Smooth muscle cell (in vitro differentiated cells): ENCODE results near the gene C1RL. TPM values are rescaled to one million over a fixed set of nuclear protein-coding genes. Genes with fewer than 3 reads are reported as not detected.
A peak's percentile ranks its signal among the peaks of the same experiment; 100 is the strongest.

Experiments used
- DNase-seq: peaks from one replicate; lab custom pipeline; 2025; ENCODE audit not compliant: unreplicated experiment; lab: John Stamatoyannopoulos, UW
- H2AFZ ChIP-seq: fragments of 200-600 bp; sonication (generic); 2 replicates; pipeline ENCODE4 v1.6.0; 2016; ENCODE audit warnings: antibody characterized with exemption, low read depth, mild to moderate bottlenecking
- H3F3A ChIP-seq: fragments of 200-600 bp; sonication (generic); 2 replicates; pipeline ENCODE4 v1.6.0; 2017; ENCODE audit warnings: antibody characterized with exemption, low read depth
- H3K27ac ChIP-seq: fragments of 200-600 bp; sonication (generic); 2 replicates; pipeline ENCODE4 v1.5.1; 2016; ENCODE audit warnings: low read depth, mild to moderate bottlenecking
- H3K27me3 ChIP-seq: fragments of 200-600 bp; sonication (generic); 2 replicates; pipeline ENCODE4 v1.6.1; 2016; ENCODE audit warnings: low read depth, mild to moderate bottlenecking
- H3K36me3 ChIP-seq: fragments of 200-600 bp; sonication (generic); 2 replicates; pipeline ENCODE4 v1.5.1; 2016; ENCODE audit warnings: low read depth
- H3K4me1 ChIP-seq: fragments of 200-600 bp; sonication (generic); 2 replicates; pipeline ENCODE4 v1.5.1; 2016; ENCODE audit warnings: low read depth
- H3K4me2 ChIP-seq: fragments of 200-600 bp; sonication (generic); 2 replicates; pipeline ENCODE4 v1.6.0; 2016; ENCODE audit warnings: mild to moderate bottlenecking
- H3K4me3 ChIP-seq: fragments of 200-600 bp; sonication (generic); 2 replicates; pipeline ENCODE4 v1.5.1; 2016; ENCODE audit warnings: mild to moderate bottlenecking
- H3K79me2 ChIP-seq: fragments of 200-600 bp; sonication (generic); 2 replicates; pipeline ENCODE4 v1.6.0; 2016; ENCODE audit warnings: low read depth, mild to moderate bottlenecking
- H3K9ac ChIP-seq: fragments of 200-600 bp; sonication (generic); 2 replicates; pipeline ENCODE4 v1.6.0; 2016; ENCODE audit warnings: low read depth
- H3K9me3 ChIP-seq: fragments of 200-600 bp; sonication (generic); replicated peaks from 2 replicates; pipeline ENCODE4 v1.5.1; 2016; ENCODE audit warnings: low read depth
- H4K20me1 ChIP-seq: fragments of 200-600 bp; sonication (generic); 2 replicates; pipeline ENCODE4 v1.6.0; 2016; ENCODE audit warnings: low read depth
- CTCF ChIP-seq: fragments of 200-600 bp; sonication (generic); IDR thresholded peaks from 2 replicates; pipeline ENCODE4 v1.5.1; 2017; ENCODE audit warnings: borderline replicate concordance, mild to moderate bottlenecking, antibody characterized with exemption; ENCODE audit not compliant: insufficient read depth, poor library complexity, severe bottlenecking
- WGBS: methylation state at CpG from one replicate; pipeline ENCODE4 v1.1.7; 2016; ENCODE audit warnings: low lambda C conversion rate; 5-methylcytosine and 5-hydroxymethylcytosine counted together
- polyA plus RNA-seq: library from polyadenylated mRNA; unstranded; fragments of >200 nt; fragmentation: Nextera tagmentation; extraction: Ambion mirVana; gene quantifications from 2 replicates; pipeline ENCODE4 v1.2.1, GENCODE V29; 2016
- total RNA-seq: library from RNA; depleted of rRNA; stranded (reverse); fragments of >200 nt; gene quantifications from 2 replicates; pipeline ENCODE4 v1.2.3, GENCODE V29; 2014

Gene C1RL
- total and polyA plus RNA-seq, 2 experiments from 2014 or later = 8.7 to 21.1 TPM

DNA sequence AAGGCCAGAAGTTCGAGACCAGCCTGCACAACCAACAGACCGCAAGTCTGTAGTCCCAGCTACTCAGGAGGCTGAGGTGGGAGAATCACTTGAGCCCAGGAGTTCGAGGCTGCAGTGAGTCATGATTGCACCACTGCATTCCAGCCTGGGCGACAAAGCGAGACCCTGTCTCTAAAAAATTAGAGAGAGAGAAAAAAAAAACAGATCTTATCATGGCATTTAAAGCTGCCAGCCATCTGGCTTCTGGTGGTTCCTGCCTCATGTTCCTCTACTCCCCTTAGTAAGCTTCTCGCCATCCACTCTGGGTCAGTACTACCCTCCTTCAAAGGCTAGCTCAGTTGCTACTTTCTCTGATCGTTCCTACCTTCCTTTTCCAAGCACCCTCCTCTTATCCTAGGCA is 37.2 kb upstream of the C1RL start:
- Histone ChIP-seq H3K36me3 (no peaks in the 10 kb centered on the region), H3K9ac (no peak overlapping the region), H3F3A (no peaks in the 10 kb centered on the region), H3K79me2 (no peaks in the 10 kb centered on the region), H3K27me3 (no peaks in the 10 kb centered on the region), H4K20me1 (no peaks in the 10 kb centered on the region), H2AFZ (no peak overlapping the region), H3K9me3 (no peaks in the 10 kb centered on the region), H3K4me1 (no peaks in the 10 kb centered on the region), H3K27ac (no peak overlapping the region), H3K4me2 (no peak overlapping the region), H3K4me3 (no peak overlapping the region)
- WGBS = 59% methylated on average over 7 of the region's 7 CpGs
- no peak for TF ChIP-seq CTCF
- no peak for DNase-seq

DNA sequence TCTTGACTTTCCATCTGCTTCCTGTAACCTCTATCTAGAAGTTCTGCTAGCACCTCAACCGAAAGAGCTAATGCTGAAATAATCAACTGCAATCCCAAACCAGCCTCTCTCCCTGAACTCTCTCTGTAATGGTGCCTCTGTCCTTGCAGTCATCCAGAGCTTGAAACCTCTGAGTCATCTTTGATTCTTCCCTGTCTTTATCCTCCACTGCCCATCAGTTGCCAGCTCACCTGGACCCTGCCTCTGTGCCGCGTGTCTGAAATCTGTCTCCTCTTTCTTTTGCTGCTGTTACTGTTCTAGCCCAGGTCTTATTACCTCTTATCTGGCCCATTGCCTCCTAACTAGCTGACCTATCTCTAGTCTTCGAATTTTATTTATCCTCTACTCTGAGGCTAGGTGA is 36.7 kb upstream of the C1RL start:
- TF ChIP-seq CTCF = no peak
- no peaks in the 10 kb centered on the region for H3K4me1 ChIP-seq
- no peaks in the 10 kb centered on the region for H3K27me3 ChIP-seq
- no peak overlapping the region for H3K4me2 ChIP-seq
- no peak overlapping the region for H2AFZ ChIP-seq
- H3K36me3 ChIP-seq = no peaks in the 10 kb centered on the region
- H3K79me2 ChIP-seq = no peaks in the 10 kb centered on the region
- no peak overlapping the region for H3K9ac ChIP-seq
- no peaks in the 10 kb centered on the region for H3F3A ChIP-seq
- 70% methylated on average over 4 of the region's 4 CpGs for WGBS
- no peaks in the 10 kb centered on the region for H4K20me1 ChIP-seq
- H3K9me3 ChIP-seq = no peaks in the 10 kb centered on the region
- H3K4me3 ChIP-seq = no peak overlapping the region
- H3K27ac ChIP-seq = no peak overlapping the region
- DNase-seq = no peak

DNA sequence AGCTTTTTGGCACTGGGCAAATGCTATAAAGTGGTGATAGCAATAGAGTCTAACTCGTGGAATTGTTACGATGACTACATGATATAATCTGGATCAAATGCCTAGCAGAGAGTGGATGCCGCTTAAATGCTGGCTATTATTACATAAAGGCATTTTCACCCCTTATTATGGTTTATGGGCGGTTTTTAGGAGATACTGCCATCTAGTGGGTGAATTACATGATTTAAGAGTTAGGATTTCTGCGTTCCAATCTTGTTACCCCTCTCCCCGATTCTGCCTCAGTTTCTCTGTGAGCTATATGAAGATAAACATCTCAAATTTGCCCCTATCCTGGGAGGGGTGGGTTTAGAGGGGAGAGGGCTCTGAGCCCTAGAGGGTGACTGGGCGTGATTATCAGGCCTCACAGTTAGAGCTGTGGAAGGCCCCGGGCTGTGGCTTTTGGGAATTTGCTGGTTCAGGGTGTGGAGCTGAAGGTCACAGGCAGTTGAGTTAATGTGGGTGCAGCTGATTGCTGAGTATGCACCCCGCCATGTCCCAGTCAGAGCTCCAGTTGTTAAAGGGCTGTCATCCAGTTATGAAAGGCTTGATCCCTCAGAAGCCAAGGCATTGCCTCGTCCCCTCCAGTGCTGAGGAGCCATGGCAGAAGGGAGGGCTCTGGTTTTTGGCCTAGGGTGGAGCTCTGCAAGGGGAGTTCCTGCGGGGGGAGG is 35.6 kb upstream of the C1RL start:
- Histone ChIP-seq H3K4me1 (no peaks in the 10 kb centered on the region), H3K9me3 (no peaks in the 10 kb centered on the region), H3K27ac (no peak overlapping the region), H4K20me1 (no peaks in the 10 kb centered on the region), H3K4me2 (no peak overlapping the region), H3K79me2 (no peaks in the 10 kb centered on the region), H3K36me3 (no peaks in the 10 kb centered on the region), H3K9ac (no peak overlapping the region), H3F3A (no peaks in the 10 kb centered on the region), H2AFZ (no peak overlapping the region), H3K27me3 (no peaks in the 10 kb centered on the region), H3K4me3 (no peak overlapping the region)
- 71% methylated on average over 11 of the region's 11 CpGs for WGBS
- DNase-seq = no peak
- TF ChIP-seq CTCF = peak; percentile 47

DNA sequence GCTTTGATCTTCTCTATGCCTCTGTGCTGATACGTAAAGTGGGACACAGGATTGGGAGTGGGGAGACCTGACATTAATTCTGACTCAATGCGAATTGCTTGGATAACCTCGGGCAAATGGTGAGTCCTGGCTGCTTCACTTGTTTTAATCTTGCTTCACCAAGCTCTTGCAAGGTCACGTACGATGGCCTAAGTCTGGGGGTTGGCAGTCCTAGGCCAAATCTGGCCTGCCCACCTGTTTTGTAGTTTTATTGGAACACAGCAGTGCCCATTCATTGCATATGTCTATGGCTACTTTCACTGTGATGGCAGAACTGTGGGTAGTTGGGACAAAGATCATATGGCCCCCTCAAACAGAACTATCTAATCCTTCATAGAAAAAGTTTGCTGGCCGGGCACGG is 34.5 kb upstream of the C1RL start:
- no peaks in the 10 kb centered on the region for H3K9me3 ChIP-seq
- H3K4me2 ChIP-seq = no peak overlapping the region
- no peak overlapping the region for H3K27ac ChIP-seq
- DNase-seq = no peak
- TF ChIP-seq CTCF = no peak
- no peaks in the 10 kb centered on the region for H3F3A ChIP-seq
- H3K4me3 ChIP-seq = no peak overlapping the region
- H3K27me3 ChIP-seq = no peaks in the 10 kb centered on the region
- no peaks in the 10 kb centered on the region for H3K4me1 ChIP-seq
- H3K79me2 ChIP-seq = no peaks in the 10 kb centered on the region
- H4K20me1 ChIP-seq = no peaks in the 10 kb centered on the region
- H3K9ac ChIP-seq = no peak overlapping the region
- no peaks in the 10 kb centered on the region for H3K36me3 ChIP-seq
- H2AFZ ChIP-seq = no peak overlapping the region
- WGBS = 95% methylated on average over 7 of the region's 7 CpGs
